ENCODE results near the gene KLHL30. TPM values are rescaled to one million over a fixed set of nuclear protein-coding genes. Genes with fewer than 3 reads are reported as not detected.

KLHL30 gene
- total RNA-seq, 1 donor from 2014 or later = 2.0 TPM

GRCh38 chr2:238120463-238121298, 17.8 kb upstream of the KLHL30 start:
- no peak for DNase-seq (ENCODE audit: low spot score)

DNA sequence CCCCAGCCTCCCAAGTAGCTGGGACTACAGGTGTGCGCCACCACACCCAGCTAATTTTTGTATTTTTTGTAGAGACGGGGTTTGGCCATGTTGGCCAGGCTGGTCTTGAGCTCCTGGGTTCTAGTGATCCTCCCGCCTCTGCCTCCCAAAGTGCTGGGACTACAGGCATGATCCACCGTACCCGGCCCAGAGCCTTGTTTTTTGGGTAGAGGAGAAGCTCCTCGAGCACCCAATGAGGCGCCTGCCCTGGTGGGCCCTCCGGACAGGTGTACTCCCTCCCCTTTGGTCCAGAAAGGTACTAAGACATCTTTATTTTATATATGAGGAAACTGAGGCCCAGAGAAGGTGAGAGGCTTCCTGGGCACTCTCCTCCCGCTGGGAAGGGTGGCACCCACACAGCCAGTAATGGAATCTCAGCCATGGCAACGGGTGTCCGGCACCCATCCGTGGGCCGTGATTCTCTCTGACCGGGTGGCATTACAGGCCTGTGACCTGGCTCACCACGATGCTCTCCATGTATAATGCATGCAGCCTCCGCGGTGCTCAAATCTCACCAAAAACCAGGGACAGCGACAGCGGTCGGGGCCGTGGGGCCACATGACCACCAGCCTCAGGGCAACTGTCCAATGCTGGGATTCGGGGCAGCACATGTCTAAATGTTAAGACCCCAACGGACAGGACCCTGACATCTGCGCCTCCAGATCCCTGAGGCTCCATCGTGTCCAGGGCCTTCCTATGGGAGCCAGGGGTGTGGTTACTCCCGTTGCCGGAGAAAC, 16.8 kb upstream of the KLHL30 start:
- DNase-seq (ENCODE audit: low spot score) = no peak

DNA sequence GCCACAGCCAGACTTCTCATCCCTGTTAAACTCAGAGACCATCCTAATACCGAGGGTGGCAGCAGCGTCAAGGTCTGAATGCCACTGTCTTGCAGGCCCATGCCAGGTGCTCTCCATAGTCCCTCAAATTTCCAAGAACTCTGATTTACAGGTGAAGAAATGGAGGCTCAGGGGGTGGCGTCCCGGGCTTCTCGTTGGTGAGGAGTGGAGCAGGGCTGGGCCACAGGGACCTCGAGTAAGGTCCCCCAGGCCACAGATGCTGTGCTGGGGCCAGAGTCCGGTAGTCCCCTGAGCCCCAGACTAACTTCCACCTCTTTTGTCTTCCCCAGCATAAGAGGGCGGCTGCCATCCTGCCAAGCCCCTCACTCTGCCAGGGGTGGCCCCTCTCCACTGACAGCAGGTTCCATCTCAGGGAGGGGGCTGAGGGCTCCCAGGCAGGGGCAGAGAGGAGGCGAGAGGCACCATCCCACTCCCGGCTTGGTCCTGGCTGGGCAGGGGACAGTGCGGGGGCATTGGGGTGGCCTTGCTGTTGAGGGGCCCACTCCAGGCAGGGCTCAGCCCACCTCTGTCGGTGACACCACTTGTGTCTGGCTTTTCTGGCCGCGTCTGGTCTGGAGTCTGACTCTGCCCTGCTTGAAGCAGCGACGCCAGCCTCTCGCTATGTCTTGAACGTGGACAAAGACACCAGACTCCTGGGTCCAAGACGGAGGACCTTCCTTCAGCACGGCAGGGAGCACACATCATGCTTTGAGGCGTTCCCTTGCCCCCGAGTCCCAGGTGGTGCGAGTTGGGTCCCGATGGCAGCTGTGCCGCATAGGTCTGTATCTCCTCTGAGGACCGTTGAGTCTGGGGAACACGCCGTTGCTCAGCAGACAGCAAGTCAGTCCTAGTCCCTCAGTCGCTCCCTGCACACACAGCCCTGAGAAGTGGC, 15.9 kb upstream of the KLHL30 start:
- no peak for DNase-seq (ENCODE audit: low spot score)

DNA sequence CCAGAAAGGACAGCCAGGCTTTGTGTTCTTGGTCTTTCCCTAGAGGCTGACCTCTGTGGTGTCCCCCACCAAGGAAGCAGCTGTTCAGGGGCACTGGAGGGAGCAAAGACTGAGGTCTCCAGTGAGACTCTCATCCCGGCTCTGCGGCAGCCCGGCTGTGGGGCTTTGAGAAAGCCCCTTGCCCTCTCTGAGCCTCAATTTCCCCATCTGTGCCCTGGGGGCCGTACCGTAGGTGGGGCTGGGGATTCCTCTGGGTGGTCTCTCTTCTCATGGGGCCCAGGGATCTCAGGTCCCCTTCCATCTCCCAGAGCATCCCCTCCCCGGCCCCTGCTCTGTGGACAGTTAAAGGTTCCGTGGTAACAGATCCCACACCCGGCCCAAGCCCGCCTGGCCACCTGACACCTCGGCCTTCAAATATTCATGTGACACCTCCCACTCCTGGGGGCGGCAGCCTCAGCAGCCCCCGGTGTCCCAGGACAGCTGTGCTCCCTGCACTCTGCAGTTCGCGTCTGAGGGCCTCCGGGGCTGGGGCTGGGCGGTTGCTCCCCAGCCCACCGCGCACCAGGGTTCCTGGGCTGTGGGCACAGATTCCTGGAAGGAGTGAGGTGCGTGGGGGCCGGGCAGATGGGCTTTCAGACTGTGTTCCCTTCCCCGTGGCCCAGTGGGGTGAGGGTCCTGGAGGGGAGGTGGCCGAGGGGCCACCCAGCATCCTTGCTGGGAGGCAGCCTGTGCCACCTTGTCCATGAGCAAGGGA, 15.1 kb upstream of the KLHL30 start:
- no peak for DNase-seq (ENCODE audit: low spot score)

DNA sequence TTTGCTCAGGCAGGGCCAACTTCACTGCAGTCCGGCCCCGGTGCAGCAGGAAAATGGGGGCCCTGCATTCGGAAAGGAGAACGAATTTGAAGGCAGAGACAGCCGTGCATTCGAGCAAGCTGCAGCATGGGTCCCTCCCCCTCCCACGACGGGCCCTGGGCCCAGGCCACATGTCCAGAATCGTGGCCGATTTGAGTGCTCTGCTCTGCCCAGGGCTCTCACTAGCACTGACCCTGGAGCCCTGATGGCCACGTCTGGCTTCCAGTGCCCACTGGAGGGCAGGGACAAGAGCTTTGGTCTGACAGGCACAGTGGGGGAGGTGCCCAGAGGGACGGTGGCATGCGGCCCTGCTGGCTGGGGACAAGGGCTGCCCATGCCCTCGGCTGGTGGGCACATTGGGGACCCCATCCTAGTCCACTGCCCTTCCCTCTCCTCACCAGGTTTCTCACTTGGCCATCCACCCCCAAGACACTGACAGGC, 14.4 kb upstream of the KLHL30 start:
- DNase-seq (ENCODE audit: low spot score) = no peak

DNA sequence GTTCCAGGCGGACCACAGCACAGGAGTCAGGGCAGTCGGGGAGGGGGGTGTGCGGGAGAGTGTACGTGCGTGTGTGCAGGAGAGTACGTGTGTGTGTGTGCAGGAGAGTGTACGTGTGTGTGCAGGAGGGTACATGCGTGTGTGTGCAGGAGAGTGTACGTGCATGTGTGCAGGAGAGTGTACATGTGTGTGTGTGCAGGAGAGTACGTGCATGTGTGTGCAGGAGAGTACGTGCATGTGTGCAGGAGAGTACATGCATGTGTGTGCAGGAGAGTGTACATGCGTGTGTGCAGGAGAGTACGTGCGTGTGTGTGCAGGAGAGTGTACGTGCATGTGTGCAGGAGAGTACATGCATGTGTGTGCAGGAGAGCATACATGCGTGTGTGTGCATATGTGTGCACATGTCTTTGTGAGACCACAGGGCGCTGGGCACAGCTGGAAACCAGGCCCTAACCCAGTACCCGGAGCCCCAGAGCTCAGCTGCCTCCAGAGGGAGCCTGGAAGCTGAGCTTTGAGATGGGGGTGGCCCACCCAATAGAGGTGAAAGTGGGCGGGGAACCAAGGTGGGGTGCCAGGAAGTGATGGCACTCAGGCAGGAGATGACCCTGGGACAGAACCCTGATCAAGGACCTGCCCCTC, 13.9 kb upstream of the KLHL30 start:
- no peak for DNase-seq (ENCODE audit: low spot score)

GRCh38 chr2:238125127-238125885, 13.2 kb upstream of the KLHL30 start:
- DNase-seq (ENCODE audit: low spot score) = no peak

- DNase-seq (ENCODE audit: low spot score) = no peak
Observed at GRCh38 chr2:238126338-238126737, 12.1 kb upstream of the KLHL30 start.

GRCh38 chr2:238126775-238127164, 11.7 kb upstream of the KLHL30 start:
- DNase-seq (ENCODE audit: low spot score) = no peak

DNA sequence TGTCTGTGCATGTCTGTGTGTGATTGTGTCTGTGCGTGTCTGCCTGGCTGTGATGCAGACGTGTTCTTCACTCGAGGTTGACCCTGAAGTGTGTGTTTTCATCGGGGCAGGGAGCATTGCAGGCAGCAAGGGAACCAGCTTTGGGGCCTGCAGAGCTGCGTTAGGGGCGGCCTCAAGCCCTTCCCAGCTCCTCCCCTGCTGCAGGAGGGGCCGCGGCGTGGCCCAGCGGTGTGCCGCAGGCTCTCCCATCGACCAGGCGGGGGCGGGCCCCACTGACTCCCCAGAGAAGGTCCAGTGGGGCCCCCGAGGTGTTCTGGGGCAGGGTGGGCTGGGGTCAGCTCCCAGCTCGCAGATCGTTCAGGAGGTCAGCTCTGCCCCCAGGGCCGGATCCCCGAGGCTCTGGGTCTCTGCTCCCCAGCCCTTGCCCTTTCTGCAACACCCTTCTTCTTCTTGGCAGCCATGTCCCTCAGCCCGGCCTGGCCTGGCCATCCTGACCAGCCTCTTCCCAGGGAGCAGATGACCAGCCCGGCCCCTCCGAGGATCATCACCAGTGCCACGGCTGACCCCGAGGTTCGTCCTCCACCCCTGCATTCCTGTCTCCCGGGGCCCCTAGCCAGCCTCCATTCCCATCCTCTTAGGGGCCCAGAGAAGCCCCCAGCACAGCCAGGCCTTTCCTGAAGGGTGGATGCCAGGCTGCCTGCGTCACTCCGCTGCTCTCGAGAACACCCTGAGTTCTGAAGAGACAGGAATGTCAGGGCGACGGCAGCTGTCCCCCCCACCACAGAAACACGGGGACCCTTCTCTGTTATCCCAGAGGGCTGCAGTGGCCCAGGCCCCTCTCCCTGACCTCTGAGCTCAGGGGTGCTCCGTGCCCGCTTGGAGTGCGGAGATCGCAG, 11.1 kb upstream of the KLHL30 start:
- no peak for DNase-seq (ENCODE audit: low spot score)

- DNase-seq (ENCODE audit: low spot score) = no peak
Observed at GRCh38 chr2:238128061-238128440, 10.4 kb upstream of the KLHL30 start.

DNA sequence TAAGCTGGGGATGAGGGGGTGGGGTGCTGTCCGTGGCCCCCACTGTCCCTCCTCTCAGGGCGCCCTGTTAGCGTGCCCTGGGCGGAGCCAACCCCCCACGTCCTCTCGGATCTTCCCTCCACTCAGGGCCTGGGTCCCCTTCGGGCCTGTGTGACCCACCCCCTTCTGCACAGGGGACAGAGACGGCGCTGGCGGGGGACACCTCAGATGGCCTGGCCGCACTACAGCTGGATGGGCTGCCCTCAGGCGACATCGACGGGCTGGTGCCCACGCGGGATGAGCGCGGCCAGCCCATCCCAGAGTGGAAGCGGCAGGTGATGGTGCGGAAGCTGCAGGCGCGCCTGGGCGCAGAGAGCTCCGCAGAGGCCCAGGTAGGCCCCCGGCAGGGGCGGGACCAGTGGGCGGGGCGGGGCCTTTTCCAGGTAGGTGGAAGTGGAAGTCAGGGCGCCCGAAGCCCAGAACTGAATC, 9.9 kb upstream of the KLHL30 start:
- no peak for DNase-seq (ENCODE audit: low spot score)

DNA sequence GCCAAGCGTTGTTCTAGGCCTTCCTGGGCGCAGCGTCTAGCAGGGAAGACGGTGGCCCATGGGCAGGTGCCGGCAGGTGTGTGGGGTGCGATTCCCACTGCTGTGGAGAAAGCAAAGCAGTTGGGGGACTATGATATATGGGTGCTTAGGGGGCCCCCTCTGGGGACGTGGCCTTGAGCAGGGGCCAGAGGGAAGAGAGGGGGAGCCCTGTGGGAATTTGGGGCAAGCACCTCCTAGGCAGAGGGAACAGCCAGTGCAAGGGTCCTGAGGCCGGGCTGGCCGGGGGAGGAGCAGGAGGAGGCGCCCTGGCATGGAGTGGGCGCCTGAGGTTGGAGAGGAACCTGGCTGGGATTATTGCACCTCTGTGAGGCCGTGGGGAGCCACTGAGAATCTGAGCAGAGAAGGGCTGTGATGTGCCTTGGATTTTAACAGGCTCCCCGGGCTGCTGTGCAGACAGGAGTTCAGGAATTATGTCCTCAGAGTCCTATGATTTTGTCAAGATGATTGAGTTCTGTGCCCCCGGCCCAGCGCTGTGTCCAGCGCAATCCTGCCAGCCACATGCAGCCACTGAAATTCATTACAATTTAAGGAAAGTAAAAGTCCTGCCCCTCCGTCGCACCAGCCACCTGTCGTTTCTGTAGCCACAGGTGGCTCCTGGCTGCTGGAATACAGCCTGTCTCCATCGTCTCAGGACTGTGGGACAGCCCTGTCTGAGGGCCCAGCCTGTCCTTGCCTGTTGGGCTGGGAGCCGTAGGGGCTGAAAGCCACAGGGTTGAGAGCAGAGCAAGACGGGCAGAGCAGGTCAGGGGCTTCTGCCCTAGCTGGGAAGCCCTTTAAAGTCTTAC, 9.1 kb upstream of the KLHL30 start:
- DNase-seq (ENCODE audit: low spot score) = no peak

DNA sequence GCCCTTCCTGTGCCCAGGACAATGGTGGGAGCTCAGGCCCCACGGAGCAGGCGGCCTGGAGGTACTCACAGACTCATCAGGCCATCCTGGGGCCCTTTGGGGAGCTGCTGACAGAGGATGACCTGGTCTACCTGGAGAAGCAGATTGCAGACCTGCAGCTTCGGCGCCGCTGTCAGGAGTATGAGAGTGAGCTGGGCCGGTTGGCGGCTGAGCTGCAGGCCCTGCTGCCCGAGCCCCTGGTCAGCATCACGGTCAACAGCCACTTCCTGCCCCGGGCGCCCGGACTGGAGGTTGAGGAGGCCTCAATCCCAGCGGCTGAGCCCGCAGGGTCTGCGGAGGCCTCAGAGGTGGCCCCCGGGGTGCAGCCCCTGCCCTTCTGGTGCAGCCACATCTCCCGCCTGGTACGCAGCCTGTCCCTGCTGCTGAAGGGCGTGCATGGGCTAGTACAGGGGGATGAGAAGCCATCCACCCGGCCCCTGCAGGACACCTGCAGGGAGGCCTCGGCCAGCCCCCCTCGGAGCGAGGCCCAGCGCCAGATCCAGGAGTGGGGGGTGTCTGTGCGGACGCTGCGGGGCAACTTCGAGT, 8.3 kb upstream of the KLHL30 start:
- no peak for DNase-seq (ENCODE audit: low spot score)

DNA sequence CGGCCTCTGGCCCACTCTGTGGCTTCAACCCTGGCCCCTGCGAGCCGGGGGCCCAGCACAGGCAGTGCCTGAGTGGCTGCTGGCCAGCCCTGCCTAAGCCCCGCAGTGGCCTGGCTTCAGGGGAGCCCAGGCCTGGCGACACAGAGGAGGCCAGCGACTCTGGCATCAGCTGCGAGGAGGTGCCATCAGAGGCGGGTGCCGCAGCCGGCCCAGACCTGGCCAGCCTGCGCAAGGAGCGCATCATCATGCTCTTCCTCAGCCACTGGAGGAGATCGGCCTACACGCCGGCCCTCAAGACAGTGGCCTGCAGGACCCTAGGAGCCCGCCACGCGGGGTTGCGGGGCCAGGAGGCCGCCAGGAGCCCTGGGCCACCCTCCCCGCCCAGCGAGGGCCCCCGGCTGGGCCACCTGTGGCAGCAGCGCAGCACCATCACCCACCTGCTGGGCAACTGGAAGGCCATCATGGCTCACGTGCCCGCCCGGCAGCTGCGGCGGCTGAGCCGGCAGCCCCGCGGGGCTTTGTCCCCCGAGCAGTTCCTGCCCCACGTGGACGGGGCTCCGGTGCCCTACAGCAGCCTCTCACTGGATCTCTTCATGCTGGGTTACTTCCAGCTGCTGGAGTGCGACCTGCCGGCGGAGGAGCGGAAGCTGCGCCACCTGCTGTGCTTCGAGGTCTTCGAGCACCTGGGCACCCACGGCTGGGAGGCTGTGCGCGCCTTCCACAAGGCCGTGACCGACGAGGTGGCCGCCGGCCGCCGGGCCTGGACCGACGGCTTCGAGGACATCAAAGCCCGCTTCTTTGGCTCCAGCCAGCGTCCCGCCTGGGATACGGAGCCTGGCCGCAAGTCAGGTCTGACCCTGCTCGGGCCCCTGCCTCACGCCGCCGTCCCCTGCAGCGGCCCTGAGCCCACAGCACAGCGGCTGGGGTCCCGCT, 7.5 kb upstream of the KLHL30 start:
- no peak for DNase-seq (ENCODE audit: low spot score)

- no peak for DNase-seq (ENCODE audit: low spot score)
Observed at GRCh38 chr2:238131761-238132462, 6.6 kb upstream of the KLHL30 start.
